ENCODE data around the gene DGUOK. TPM values are rescaled to one million over a fixed set of nuclear protein-coding genes. Genes with fewer than 3 reads are reported as not detected.
"Not testable (repeated sequence)": the region's sequence is repeated elsewhere in the genome, so short reads cannot be mapped to it uniquely, and the experiment has no call there.

The DGUOK gene
- total RNA-seq, 1 experiment from 2014 or later = 89.7 TPM

DNA sequence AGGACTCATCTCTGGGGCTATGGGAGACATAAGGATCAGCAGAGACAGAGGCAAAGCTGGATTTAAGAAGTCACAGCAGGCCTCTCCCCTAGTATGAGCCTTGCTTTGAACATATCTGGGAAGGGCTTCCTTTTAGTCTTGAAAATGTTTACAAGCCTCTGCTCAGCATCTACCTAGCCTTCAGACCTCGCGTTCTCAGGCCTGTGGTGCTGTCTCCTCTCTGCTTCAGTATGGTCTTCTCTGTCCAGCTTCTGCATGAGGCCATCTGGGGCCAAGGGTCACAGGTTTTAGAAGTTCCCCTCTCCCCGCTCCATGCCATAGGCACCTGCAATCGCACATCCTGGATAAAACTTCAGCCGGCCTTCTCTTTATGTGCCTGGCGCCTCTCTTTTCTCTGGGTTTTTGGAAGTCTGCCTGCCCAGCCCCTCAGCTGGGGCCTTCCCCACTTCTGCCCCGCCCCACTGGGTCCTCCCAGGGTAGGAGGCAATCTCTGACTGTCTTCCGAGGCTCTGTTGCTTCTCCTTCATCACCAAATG lies 26.8 kb upstream of the DGUOK start:
- no peak for DNase-seq (ENCODE audit: low read depth)

DNA sequence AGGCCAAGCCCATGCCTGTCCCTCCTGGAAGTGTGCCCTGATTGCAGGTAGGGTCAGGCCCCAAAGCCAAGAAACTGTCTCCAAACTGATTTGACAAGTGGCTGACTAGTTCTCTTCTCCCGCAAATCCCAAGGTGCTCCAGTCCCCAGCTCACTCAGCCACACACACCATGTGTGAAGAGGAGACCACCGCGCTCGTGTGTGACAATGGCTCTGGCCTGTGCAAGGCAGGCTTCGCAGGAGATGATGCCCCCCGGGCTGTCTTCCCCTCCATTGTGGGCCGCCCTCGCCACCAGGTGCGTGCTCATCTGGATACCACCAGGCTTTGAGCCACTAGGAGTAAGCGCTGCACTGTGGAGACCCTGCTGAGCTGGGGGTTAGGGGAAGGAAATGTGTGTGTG lies 25.5 kb upstream of the DGUOK start:
- DNase-seq (ENCODE audit: low read depth) = no peak

DNA sequence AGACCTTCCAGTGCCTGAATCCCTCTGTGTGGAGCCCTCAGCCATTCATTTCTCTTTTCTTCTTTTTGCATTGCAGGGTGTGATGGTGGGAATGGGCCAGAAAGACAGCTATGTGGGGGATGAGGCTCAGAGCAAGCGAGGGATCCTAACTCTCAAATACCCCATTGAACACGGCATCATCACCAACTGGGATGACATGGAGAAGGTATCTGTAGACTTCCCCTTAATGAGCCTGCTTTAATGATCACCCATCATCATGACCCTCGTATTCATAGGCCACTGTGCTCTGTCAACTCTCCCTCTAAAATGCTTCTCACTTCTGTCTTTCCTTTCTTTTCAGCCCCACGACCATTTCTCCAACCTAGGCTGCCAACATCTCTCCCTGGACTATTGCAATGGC lies 24.4 kb upstream of the DGUOK start:
- DNase-seq (ENCODE audit: low read depth) = no peak

DNA sequence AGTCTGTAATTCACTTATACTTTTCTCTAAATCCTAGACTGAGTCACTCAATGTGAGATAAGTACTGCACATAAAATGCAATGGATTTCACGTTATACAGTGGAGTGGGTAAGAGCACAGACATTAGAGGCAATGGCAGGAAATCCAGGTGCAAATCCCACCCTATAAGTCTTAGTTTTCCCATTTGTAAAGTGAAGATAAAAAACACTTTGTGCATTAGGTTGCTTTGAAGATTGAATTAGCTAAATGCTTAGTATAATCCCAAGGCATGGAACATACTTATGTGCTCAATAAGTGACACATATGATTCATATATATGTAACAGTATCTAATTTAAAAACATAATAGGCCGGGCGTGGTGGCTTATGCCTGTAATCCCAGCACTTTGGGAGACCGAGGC lies 23.4 kb upstream of the DGUOK start:
- no peak for DNase-seq (ENCODE audit: low read depth)

DNA sequence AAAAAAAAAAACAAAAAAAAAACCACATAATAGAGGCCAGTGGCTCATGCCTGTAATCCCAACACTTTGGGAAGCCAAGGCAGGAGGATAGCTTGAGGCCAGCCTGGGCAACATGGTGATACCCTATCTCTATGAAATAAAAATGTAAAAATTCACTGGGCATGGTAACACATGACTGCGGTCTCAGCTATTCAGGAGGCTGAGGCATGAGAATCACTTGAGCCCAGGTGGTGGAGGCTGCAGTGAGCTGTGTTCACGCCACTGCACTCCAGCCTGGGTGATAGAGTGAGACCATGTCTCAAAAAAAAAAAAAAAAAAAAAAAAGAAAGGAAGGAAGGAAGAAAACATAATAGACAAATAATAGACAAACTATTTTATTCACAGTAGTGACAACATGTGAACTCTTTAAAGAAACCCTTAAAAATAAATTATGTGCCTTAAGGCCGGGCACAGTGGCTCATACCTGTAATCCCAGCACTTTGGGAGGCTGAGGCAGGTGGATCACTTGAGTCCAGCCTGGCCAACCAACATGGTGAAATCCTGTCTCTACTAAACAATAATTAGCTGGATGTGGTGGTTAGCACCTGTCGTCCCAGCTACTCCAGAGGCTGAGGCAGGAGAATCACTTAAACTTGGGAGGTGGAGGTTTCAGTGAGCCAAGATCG lies 22.6 kb upstream of the DGUOK start:
- not testable (repeated sequence) for DNase-seq (ENCODE audit: low read depth)

DNA sequence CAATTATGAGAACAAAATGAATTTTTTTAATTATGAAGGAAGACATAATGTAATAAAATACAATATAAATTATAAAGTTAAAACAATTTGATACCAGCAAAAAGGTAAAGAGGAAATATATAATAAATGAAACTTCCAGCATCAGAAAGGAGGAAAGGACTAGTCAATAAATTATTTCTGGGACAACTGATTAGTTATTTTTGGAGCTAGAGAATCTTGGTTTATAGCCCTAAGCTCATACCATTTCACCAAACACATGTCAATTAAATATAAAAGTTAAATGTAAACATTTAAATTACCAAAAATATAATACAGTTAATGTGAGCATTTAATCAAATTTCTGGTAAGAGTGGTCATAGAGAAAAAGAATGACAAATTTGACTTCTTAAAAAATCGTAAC lies 21.7 kb upstream of the DGUOK start:
- no peak for DNase-seq (ENCODE audit: low read depth)

DNA sequence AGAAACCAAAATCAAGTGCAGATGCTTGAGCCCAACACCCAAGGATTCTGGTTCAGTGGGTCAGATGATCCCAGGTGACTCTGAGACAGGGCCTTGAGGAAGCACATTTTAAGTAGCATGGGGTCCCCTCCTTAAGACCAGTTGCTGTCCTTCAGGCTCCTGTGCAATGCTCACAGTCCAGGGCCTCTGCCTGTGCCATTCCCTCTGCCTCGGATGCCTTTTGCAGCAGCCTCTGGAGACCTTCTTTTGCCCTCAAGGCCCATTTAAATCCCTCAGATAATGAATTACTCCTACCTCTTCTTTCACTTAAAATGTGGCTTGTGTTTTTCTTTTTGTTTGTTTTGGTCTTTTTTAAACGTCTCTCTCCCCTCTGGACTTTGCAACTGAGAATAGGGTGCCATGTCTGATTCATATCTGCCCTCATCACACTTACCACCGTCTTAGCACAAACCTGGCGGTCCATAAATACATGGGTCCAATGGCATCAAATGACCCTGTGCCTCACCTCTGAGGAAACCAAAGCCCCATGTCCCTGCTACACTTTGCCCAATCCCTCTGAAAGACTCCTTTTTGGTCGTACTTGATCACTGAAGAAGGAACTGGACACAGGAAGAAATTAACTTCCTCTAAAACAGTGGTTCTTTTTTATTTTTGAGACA lies 19.7 kb upstream of the DGUOK start:
- DNase-seq (ENCODE audit: low read depth) = no peak

DNA sequence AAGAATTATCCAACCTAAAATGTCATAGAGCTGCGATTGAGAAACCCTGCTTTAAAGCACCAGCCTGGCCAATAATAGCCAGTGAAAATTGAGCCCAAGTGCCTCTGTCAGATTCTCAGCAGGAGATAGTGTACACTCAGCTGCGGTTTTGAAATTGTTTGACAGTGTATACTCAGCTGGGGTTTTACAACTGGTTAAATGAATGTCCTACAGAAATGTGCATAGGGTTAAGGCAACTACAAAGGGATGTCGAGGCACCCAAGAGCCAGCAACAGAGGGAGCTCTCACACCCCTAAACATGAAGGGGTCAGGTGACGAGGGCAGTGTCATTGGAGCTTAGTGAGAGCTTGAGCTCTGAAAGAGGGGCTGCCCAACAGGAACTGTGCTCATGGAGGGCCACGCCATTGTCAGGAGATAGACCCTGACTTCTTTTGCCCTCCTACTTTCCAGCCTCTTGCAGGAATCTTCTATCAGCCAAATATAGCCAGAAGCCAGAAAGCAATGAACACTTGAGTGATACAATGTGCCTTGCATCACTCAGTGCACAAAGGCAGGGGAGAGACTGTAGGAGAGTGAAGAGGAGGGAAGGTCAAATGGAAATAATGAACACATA lies 18.7 kb upstream of the DGUOK start:
- DNase-seq (ENCODE audit: low read depth) = peak; percentile 77

DNA sequence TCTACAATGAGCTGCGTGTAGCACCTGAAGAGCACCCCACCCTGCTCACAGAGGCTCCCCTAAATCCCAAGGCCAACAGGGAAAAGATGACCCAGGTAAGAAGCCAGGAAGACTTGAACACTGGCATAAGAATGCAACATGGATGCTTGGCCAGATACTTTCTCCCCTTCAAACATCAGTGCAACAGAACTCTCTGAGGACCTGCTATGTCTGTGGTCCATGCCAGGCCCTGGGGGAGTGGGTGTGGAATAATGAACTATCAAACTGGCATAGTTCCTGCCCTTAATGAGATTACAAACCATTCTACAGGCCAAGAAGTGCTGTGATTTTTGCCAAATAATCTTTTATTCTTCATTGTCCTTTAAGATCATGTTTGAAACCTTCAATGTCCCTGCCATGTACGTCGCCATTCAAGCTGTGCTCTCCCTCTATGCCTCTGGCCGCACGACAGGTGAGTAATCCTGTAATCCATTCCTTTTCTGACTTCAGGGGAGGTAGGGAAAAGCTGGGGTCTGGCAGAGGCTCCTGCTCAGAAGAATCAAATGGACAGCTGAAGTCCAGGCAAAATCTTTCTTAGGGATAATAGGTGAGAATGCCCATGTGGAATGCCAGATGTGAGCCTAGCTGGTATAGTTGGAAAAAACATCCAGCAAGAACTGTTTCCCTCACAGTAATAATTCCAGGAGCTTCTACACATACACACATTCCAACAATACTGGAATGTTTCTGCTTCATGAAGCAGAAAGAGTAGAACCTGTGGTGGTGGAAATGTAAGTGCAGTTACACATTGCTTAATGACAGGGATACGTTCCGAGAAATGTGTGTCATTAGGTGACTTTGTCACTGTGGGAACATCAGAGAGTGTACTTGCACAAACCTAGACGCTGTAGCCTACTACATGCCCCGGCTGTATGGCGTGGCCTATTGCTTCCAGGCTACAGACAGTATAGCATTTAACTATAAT lies 17.7 kb upstream of the DGUOK start:
- DNase-seq (ENCODE audit: low read depth) = no peak

DNA sequence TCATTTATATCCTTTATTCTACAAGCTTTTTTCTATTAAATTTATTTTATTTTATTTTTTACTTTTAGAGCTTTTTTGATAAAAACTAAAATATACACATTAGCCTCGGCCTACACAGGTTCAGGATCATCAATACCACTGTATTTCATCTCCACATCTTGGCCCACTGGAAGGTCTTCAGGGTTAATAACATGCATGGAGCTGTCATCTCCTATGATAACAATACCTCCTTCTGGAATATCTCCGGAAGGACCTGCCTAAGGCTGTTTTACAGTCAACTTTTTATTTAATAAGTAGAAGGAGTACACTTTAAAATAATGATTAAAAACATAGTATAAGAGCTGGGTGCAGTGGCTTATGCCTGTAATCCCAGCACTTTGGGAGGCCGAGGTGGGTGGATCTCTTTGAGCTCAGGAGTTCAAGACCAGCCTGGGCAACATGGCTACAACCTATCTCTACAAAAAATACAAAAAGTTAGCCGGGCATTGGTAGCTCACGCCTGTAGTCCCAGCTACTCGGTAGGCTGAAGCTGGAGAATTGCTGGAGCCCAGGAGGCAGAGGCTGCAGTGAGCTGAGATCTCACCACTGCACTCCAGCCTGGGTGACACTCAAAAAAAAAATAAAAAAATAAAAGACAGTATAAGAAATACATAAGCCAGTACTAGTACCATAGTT lies 15.7 kb upstream of the DGUOK start:
- DNase-seq (ENCODE audit: low read depth) = no peak

DNA sequence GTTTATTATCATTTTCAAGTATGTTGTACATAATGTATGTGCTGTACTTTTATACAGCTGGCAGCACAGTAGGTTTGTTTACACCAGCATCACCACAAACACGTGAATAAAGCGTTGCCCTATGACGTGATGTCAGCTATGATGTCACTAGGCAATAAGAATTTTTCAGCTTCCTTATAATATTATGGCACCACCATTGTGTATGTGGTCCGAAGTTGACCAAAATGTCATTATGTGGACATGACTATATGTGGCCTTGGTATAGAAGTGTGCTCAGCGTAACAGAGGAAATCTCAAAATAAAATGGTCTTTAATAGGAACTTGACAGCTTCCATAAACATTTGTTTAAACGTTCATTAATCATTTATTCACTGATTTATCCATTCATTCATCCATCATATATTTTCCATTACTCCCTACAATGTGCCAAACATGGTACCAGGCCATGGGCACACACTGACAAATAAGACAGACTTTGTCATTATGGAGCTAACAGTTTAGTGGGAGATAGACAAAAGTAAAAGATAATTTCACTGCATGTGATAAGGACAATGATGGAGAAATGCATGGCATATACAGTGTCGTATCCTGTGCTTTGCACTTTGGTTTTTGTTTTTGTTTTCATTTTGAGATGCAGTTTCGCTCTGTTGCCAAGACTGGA lies 15.0 kb upstream of the DGUOK start:
- no peak for DNase-seq (ENCODE audit: low read depth)

DNA sequence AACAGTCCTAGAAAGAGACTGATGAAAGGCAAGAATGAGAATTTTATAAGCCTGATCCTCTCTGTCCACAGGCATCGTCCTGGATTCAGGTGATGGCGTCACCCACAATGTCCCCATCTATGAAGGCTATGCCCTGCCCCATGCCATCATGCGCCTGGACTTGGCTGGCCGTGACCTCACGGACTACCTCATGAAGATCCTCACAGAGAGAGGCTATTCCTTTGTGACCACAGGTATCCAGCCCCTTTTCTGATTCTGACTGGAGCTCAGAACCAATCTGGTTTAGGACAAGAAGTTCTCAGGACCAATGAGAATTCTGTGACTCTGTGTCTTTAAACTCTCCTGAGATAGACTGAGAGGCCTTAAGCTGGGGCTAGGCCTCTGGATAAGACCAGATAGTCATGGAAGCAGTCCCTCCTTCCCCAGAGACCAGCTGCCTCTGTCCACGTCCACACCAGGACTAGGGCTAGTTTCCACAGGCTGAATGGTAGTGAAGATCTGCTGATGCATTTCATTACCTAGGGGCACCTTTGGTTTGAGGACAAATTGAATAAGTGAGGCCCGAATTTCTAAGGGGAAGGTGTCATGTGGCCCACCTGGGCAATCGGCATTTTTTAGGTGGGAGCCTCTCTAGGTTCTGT lies 13.1 kb upstream of the DGUOK start:
- no peak for DNase-seq (ENCODE audit: low read depth)

DNA sequence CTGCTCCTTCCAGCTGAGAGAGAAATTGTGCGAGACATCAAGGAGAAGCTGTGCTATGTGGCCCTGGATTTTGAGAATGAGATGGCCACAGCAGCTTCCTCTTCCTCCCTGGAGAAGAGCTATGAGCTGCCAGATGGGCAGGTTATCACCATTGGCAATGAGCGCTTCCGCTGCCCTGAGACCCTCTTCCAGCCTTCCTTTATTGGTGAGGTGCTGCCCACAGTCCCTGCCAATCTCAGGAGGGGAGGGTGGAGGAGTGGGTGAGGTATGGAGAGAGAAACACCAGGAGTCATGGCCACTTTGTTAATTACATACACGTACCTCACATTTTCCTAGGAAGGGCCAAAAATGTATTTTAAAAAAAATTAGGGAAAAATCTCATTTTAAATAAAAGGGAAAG lies 12.0 kb upstream of the DGUOK start:
- DNase-seq (ENCODE audit: low read depth) = no peak

DNA sequence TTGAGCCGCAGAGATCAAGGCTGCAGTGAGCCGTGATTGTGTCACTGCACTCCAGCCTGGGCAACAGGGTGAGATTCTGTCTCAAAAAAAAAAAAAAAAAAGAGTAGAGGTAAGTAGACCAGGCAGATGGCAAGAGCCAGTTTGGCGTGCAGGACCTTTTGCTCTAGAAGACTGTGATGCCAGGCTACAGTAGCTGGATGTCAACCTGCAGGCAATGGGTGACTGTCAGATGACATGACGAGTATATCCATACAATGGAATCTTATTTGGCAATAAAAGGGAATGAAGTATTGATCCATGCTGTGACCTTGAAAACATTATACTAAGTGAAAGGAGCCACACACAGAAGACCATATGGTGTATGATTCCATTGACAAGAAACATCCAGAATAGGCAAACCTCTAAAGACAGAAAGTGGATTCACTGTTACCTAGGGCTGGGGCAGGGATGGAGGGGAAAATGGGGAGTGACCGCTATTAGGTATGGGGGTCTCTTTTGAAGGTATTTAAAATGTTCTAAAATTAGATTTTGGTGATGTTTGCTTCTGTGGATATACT lies 11.2 kb upstream of the DGUOK start:
- no peak for DNase-seq (ENCODE audit: low read depth)

DNA sequence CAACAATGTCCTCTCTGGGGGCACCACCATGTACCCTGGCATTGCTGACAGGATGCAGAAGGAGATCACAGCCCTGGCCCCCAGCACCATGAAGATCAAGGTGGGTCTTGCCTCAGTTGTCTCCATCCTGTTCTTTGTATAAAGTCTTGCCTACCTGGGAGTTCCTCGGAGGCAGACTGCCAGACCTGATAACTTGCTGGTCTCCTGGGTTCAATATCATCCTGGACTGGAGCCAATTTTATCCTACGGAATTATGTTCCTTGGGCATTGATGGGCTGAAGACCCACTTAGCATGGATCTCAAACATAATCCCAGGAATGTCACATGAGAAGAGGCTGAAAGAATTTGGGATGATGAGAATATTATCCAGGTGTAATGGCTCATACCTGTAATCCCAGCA lies 10.0 kb upstream of the DGUOK start:
- DNase-seq (ENCODE audit: low read depth) = no peak

DNA sequence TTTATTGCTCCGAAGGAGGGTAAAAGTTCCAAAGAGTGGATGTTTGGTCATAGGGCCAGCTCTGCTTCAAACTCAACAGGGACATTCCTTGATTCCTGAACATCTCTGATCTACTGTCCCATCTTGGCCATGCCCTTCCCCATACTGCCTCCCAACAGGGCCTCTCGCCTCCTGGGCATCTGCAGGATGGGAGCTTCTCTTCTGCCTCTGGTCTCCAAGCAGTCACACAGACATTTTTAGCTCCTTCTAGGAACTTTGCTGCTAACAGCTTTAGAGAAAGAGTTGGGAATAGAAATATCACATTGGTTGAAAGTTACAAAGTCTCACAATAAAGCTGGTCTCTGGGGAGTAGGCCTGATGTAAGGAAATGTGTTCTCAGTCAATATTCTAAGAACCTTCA lies 9.4 kb upstream of the DGUOK start:
- no peak for DNase-seq (ENCODE audit: low read depth)

DNA sequence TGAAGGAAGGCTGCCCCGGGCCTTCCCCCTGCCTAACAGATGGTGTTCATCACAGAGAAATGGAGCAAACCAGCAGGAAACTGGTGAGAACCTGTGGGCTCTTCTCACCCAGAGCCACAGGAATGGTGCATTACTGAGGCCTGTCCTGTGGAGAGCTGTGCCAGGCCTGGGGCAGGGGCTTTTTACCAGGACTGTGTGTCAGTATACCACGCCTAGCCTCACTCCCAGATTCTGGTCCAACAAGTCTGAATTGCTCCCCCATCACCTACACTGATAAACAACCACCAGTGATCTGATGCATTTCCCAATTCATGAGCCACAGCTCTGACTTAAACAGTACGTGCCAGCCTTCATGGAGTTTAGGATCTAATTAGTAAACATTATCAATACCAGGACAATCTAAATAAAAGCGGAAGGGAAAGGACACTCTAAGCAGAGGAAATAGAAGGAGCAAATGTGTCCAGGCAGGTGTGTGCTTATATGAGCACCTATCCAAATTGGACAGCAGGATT lies 8.9 kb upstream of the DGUOK start:
- no peak for DNase-seq (ENCODE audit: low read depth)

DNA sequence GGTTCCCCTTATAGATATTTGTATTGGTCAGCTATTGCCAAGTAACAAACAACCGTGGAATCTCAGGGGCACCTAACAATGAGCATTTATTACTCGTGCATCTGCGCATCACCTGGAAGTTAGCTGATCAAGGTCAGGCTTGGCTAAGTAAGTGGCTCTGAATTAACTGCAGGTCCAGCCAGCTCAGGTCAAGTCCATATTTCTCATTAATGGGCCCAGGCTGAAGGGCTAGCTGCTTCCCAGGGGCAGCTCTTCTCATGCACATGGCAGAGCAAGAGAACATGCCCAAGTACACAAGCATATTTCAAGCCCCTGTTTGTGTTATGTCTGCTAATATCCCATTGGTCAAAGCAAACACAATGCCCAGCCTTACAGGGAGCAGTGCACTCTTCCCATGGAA lies 7.8 kb upstream of the DGUOK start:
- DNase-seq (ENCODE audit: low read depth) = no peak

DNA sequence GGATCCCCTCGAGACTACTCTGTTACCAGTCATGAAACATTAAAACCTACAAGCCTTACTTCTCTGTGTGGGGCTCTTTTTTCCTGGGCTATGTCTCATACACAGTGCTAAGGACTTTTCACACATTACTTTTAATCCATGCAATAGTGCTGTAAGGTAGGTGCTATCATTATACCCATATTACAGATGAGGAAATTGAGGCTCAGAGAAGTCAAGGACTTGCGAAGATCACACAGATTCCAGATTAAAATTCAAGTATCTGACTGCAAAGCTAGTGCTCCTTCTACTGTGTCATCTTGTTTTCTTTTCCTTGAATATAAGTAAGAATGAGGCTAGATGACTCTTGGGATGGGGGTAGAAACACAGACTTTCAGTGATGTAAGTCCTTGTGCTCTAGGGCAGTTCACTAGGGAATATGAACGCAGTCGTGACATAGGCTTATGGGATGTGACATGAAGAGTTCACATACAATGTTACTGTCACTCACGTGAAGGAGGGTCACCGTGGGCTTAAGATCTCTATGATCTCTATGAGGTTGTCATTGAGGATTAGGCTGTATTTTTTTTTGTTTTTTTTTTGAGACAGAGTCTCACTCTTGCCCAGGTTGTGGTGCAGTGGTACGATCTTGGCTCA lies 7.0 kb upstream of the DGUOK start:
- no peak for DNase-seq (ENCODE audit: low read depth)

All from HT1080 (cell line).